ENCODE data around the gene HMOX2.

Gene HMOX2

DNA sequence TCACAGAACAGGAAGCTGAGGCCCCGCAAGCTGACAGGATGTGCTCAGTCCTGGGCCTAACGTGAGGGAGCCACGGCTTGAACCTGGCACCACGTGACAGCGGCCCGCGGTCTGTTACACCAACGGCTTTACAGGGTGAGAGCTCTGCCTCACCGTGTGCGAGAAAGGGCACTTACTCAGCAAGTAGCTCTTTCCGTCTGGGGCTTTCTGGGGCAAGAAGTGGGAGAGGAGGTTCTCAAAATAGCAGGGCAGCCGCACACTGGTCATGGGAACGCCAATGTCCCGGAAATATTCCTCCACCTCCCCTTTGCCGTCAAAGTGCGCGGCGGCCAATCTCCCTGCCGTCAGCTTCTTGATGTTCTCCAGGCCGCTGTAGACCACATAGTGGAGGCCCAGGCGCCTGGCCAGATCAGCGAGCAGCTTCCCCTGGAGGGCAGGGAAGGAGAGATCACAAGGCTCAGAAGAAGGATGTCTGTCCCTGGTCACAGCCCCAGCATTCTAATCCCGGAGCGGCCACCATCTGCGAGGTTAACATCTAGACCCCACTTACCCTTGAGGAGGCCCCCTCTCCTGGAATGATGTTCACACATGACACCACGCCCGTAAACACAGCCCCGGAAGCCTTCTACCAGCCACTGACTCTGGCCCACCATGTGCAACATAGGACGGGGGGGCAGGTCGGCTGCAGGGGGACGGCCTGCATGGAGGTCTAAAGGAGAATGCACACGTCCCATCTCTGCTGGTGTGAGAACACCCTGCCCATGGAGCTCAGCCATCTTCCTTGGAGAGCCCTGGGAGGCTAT lies 10.0 kb upstream of the HMOX2 start:
- DNase-seq = no peak

DNA sequence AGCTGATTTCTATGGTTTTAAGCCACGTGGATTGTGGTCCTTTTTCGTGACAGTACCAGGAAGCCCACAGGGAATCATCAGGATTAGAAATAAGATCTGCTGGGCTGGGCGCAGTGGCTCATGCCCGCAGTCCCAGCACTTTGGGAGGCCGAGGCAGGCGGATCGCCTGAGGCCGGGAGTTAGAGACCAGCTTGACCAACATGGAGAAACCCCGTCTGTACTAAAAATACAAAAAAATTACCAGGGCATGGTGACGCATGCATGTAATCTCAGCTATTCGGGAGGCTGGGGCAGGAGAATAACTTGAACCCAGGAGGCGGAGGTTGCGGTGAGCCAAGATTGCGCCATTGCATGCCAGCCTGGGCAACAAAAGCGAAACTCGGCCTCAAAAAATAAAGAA lies 8.3 kb upstream of the HMOX2 start:
- DNase-seq = no peak

DNA sequence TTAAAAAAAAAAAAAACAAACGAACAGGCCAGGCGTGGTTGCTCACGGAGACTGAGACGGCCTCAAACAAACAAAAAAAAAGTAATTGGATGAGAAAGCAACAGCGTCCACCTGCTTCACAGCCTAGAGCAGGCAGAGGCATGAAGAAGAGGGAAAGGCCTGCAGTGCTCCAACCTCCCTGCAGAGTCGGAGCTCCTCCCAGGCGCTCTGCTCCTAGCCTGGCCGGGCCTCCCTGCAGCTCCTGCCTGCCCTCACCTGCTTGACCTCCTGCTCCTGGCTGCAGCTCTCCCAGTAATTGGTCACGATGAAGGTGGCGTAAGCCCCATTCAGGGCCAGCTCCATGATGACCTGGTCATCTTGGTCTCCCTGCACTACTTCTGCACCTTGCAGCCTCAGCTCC lies 7.2 kb upstream of the HMOX2 start:
- no peak for DNase-seq

DNA sequence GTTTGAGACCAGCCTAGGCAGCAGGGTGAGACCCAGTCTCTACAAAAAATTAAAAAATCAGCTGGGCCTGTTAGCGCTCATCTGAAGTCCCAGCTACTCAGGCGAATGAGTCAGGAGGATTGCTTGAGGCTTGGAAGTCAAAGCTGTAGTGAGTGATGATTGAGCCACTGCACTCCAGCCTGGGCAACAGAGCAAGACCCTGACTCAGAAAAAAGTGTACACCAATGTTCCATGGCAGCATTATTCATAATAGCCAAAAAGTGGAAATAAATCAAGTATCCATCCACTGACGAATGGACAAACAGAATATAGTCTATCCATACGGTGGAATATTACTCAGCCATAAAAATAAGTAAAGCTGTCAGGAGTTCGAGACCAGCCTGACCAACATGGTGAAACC lies 4.3 kb upstream of the HMOX2 start:
- no peak for DNase-seq

DNA sequence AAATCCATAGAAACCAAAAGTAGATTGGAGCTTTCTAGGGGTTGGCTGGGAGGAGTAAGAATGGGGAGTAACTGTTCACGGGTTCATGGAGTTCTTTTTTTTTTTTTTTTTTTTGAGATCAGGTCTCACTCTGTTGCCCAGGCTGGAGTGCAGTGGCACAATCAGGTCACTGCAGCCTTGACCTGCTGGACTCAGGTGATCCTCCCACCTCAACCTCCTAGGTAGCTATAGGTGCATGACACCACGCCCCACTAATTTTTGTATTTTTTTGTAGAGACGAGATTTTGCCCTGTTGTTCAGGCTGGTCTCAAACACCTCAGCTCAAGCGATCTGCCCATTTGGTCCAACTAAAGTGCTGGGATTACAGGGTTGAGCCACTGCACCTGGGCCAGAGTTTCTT lies 3.3 kb upstream of the HMOX2 start:
- DNase-seq = no peak

DNA sequence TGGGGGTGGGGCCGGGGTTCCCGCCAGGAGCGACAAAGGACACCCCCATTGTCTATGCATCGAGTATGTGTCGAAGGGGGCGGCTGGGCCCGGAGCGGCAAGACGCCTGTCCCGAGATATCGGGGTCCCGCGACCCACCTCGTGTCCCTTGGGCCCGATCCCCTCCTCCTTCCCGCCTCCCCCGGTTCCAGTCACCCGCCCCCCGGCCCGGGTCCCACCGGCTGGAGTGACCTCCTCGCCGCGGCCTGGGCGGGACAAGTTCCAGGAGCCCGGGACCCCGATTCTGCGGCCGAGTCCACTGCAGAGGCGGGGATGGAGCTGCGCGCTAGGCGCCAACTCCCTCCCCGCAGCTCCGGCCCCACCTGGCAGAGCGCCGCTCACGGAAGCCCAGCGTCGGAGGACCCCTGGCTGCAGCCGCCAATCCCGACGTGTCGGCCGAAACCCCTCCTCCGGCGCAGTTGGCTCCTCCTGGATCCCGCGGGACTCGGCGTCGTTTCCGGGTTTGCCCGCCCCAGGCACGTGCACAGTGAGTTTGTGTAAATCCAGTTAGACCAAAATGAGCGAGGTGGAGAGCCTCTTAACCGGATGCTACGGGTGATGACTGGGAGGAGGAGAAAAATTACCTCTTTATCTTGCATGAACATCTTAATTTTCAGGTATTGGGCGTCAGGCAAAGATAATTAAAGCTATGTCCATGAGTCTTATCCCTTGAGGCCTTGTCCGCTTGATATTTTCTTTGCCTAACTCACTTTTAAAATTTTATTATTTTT lies 1.8 kb upstream of the HMOX2 start, which contains the start of gene NMRAL1:
Gene NMRAL1, minus strand, starts transcription at position 434 of the 770 bp plus-strand sequence. CDS start 493 bp downstream, outside the sequence.
- DNase-seq = peak; percentile 71

DNA sequence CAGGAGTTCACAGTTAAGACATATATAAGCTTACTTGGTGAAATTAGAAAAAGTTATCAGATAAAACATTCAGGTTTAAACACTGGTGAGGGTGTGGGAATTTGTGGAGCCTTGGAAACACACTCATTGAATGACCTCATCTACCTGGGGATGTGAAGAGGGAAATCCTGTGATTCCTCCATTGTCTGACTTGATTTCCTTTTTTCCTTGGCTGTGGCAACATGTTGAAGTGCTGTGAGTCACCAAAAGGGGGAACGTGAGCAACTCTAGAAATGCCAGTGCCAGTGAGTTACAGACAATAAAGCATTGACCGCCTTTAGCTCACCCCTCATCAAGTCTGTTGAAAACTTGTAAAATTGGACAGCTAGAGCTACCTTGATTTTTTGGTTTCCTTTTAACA lies 1.8 kb downstream of the HMOX2 start:
- DNase-seq = no peak

DNA sequence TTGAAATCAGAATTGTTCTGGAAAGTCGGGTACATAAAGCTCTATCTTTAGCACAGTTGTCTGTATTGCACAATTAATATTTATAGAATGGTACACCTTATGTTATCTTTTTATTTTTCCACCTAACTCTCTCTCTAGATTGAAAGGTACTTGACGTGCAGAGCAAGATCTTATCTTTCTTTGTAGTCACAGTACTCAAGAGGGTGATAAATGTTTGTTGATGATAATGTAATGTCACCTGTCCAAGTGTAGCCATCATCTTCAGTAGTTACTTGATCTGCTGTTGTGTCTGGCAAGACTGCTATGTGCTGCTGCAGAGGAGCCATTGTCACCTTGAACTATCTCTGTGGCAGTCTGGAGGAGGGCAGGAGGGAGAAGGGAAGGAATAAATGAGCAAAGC lies 5.3 kb downstream of the HMOX2 start:
- DNase-seq = no peak

DNA sequence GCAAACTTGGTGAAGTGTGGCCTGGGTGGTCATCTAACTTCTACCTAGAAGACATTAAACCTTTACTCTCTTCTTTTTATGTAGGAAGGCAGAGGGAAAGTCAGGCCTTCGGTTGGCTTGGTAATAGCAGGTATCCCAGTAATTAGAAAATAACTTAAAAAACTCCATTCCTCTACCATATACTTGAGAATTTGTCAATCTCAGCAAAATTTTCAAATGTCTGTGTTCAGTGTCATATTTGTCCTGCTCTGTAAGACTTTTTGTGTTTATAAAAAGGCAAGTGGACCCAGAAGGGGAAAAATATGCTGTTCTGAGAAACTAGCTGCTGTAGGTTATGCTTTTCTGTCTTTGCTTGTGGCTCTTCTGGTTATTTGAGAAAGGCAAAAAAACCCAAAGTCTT lies 5.8 kb downstream of the HMOX2 start:
- no peak for DNase-seq

DNA sequence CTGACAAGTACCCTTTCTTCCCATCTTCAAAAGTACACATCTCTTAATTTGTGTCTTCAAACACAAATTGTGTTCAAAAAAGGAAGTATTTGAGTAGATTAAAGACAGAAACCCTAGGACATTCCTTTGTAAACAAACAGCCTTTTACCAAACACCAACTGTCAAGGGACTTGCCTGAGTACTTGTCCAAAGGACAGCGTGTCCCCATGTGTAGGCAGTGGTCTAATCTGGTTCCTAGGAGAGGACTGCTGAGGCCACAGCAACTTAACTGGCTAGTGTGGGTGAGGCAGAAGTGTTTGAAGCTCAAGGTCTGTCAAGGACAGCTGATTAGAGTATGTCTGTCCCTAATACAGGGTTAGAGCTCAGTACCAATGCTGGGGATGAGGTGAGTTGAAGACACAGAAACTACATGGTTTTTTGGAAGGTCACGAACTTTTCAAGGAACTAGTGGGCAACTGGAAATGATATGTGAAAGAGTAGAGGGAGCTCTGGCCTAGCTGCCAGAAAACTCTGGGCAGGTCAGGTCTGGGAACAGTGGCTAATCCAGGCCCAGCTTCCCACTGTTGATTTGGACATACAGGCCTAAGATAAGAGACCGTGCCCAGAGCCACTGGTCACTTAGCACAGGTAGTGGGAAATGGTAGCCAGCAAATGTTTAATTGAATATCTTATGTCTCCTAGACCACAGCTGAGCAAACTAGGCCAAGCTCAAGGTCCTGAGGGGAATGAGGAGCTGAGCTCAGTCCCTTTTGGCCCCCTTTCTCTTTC lies 10.1 kb downstream of the HMOX2 start:
- DNase-seq = no peak

DNA sequence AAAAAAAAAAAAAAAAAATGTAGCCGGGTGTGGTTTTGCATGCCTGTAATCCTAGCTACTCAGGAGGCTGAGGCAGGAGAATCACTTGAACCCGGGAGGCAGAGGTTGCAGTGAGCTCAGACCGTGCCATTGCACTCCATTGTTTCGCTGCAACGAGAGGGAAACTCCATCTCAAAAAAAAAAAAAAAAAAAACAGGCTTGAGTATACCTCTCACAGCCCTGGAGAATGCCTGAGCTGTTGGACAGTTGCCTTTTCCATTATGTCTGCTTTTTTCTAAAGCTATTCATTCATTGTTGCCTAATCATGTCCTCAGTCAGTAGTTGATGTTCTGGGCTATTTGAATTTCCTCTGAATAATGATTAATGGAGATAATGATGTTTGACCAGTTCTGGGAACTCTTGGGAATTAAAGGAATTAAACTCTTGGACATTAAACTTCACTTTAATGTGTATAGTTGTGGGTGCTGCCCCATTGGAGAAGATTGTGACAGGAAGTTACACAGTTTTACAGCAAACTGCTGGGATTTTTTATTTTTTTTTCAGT lies 11.8 kb downstream of the HMOX2 start:
- no peak for DNase-seq

DNA sequence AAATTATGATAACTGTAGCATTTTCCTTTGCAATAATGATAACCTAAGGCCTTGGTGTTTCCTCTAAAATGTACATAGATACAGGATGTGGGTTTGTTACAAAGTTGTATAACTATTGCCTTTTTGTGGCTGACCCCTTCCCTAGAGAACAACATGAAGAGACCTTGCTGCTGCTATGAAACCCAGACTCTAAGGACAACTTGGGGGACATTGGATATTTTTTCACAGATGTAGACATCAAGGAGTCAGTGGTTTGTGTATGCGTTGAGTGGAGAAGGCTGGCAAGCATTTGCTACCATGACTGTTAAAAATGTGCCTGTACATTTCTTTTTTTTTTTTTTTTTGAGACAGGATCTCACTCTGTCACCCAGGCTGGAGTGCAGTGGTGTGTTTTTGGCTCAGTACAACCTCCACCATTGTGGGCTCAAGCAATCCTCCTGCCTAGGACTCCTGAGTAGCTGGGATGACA lies 12.3 kb downstream of the HMOX2 start:
- no peak for DNase-seq

DNA sequence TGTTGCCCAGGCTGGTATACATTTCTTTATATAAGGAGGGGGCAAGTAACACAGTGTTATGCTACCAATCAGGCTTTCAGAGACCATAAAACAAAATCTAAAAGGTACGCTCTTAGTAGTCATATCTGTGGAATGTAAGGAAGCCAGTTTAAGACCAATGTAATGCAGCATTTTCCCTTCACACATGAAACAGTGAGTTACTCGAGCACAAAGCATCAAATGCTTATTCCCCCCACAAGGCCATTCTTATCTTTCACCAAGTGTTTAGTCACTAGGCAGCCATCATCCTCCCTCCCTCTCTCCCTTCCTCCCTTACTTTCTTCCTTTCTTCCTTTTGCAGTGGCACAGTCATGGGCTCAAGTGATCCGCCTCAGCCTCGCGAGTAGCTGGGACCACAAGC lies 12.8 kb downstream of the HMOX2 start:
- DNase-seq = no peak

DNA sequence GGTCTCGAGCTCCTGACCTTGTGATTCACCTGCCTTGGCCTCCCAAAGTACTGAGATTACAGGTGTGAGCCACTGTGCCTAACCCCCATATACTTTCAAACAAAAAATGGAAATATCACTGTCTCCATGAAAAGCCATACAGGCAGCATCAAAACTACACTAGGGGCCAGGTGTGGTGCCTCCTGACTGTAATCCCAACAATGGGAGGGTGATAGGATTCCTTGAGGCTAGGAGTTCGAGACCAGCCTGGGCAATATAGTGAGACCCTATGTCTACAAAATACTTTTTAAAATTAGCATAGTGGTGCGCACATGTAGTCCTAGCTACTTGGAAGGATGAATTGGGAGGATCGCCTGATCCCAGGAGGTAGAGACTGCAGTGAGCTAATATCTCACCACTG lies 15.7 kb downstream of the HMOX2 start:
- DNase-seq = no peak

DNA sequence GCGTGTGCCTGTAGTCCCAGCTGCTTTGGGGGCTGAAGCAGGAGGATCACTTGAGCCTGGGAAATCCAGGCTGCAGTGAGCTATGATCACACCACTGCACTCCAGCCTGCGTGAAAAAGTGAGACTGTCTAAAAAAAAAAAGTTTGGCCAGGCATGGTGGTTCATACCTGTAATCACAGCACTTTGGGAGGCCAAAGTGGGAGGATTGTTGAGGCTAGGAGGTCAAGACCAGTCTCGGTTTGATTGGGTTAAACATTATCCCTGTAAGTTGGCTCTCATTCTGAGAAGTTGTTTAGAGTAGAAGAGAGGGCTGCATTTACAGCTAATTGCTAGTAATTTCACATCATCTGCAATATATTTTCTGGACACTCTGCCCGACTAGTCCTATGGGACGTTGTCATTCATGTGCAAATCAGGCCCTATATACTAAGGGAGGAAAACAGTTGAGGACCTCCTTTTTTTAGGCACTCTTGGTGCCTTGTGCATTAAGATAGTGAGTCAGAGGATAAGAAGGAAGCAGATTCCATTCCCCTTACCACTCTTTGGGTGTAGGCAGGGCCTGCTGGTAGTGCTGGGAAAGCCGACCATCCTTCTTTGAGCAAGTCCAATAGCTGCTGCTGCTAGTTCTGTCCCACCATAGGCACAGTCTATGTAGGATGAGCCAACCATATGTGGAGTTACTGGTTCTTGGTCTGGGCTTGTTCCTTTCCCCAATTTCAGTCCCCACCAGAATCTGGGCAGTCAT lies 18.7 kb downstream of the HMOX2 start:
- no peak for DNase-seq

DNA sequence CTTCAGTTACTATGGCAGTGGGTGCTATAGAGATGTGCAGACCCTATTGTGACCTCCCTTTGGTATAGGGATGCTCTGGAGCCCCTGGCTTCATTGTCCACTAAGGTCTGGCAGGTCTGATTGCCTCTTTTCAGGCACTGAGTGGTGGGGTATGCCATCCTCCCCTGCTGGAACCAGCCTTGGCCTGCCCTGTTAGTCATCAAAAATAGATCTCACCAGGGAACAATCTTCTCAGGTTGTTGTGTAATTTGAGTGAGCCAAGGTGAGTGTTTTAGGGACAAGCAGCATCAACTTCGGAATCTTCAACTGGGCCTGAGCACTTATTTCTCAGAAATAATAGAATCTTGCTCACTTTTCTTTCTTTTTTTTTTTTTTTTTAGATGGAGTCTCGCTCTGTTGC lies 19.6 kb downstream of the HMOX2 start:
- DNase-seq = no peak

DNA sequence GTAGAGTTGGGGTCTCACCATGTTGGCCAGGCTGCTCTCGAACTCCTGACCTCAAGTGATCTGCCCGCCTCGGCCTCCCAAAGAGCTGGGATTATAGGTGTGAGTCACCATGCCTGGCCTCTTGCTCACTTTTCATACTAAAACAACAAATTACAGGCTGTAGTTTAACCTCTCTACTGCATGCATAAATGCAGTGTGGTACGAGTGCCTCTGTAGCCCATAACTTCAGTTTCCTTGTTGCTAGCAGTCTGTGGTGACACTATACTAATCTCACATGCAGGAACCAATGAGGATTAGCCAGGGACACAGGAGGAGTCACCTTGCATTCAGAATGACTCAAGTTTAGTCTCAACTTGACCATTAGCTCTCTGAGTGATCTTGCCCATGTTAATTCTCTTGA lies 20.1 kb downstream of the HMOX2 start:
- no peak for DNase-seq

DNA sequence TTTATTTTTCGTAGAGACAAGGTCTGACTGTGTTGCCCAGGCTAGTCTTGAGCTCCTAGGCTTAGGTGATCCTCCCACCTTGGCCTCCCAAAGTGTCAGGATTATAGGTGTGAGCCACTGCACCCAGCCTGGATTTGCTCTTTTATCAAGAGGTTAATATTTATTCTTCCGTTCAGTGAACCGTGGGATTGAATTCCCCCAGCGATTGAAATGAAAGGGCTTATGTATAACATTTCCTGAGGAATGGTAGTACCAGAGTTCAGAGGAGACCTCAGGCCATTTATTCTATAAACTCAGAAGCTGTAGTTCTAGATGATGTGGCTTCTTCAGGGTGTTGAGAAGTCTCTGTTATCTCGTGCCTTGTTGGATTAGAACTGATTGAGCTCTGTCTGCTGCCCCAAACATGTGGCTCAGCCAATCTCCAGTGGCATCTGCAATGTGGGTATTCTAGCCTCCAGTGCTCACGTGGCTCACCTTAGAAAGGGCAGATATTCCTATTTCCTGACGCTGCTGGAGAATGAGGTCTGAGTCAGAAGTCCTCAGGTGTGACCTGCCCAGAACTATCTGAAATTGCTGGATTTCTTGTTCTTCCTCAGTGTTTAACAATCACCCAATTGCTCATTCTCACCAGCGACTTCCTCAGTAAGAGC lies 22.5 kb downstream of the HMOX2 start:
- no peak for DNase-seq

DNA sequence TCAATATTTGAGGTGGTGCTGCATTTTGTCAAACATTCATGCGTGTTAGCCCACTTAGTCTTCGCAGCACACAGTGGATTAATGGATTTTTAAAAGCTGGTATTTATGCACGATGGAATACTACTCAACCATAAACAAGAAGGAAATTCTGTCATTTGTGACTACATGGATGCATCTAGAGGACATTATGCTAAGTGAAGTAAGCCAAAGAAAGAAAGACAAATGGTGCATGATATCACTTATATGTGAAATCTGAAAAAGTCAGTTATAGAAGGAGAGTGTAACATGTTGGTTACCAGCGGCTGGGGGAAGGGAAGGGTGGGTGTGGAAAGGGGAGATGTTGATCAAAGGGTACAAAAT lies 23.0 kb downstream of the HMOX2 start:
- DNase-seq = no peak

DNA sequence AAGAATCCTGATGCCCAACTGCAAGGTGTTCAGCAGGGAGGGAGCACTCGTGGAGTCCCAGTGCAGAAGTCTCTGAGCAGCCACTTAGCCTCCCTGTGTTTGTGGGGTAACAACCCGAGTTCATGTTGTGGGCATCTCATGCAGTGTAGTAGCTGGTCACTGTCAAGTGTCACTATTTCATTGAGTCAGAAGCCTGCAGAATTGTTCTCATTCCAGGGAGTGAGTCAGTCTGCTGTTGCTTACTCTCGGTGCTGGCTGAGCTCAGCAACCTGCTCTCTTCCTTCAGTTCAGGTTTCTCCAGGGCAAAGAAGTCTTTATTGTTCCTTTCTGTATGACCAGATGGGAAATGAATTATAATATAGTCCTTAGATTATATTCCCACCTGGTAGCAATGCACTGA lies 24.1 kb downstream of the HMOX2 start:
- peak; percentile 51 for DNase-seq

DNA sequence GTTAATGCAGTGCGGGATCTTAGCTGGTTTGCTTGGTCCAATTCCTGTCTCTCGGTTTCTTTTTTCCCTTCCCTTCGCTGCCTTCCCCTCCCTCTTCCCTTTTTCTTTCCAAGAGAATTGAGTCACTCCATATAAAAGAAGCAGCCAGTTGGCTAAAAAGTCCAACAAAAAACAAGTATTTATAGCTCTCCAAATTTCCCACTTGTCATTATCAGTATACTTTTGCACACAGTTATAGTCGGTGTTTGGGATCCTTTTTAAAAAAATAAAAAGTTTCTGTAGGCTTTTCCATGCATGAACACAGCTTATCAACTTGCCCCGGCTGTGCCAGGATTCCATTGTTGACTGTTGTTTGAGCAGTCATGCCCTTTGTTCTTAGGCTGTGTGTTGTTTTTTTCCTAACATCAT lies 24.9 kb downstream of the HMOX2 start:
- DNase-seq = peak; percentile 60
